Fibroblast of lung (primary cell): ENCODE measurements around the gene MANEAL. TPM values are rescaled to one million over a fixed set of nuclear protein-coding genes. Genes with fewer than 3 reads are reported as not detected.

Experiments used
- DNase-seq, 2 donors: peaks; one replicate each; pipeline versions ENCODE4 v3.0.0 to v3.0.0-alpha.2; 2010; ENCODE audit warnings: low read depth in 2 of 2
- H2AFZ ChIP-seq: 2 replicates; pipeline ENCODE4 v1.5.1; 2012; ENCODE audit warnings: low read length, control low read depth, inconsistent platforms
- H3K27ac ChIP-seq: 2 replicates; pipeline ENCODE4 v1.5.1; 2011; ENCODE audit warnings: low read length, control low read depth; ENCODE audit not compliant: insufficient read depth
- H3K27me3 ChIP-seq: 2 replicates; pipeline ENCODE4 v1.5.1; 2011; ENCODE audit warnings: mild to moderate bottlenecking, low read length; ENCODE audit not compliant: control insufficient read depth, insufficient read depth
- H3K36me3 ChIP-seq: 2 replicates; pipeline ENCODE4 v1.5.1; 2011; ENCODE audit warnings: low read length; ENCODE audit not compliant: control insufficient read depth, insufficient read depth
- H3K4me1 ChIP-seq: 2 replicates; pipeline ENCODE4 v1.5.1; 2011; ENCODE audit warnings: low read length; ENCODE audit not compliant: control insufficient read depth, insufficient read depth; ENCODE audit errors: extremely low read depth
- H3K4me2 ChIP-seq: 2 replicates; pipeline ENCODE4 v1.5.1; 2011; ENCODE audit warnings: low read length, control low read depth; ENCODE audit not compliant: insufficient read depth; ENCODE audit errors: extremely low read depth
- H3K4me3 ChIP-seq, 4 experiments: fragments of 200-600 bp in 1 of 4; sonication (generic) in 1 of 4; replicated peaks in 1 of 4; 2 replicates each; pipeline ENCODE4 v1.5.1; 2011 to 2016; ENCODE audit warnings: low read length in 4 of 4, low read depth in 3 of 4, mild to moderate bottlenecking in 3 of 4, control low read depth in 2 of 4, inconsistent platforms in 1 of 4, mixed read lengths in 1 of 4; ENCODE audit not compliant: insufficient read depth in 1 of 4; ENCODE audit errors: control extremely low read depth in 1 of 4
- H3K79me2 ChIP-seq: 2 replicates; pipeline ENCODE4 v1.5.1; 2012; ENCODE audit warnings: mild to moderate bottlenecking, low read length, inconsistent platforms; ENCODE audit not compliant: control insufficient read depth, insufficient read depth
- H3K9ac ChIP-seq: 2 replicates; pipeline ENCODE4 v1.5.1; 2011; ENCODE audit warnings: mild to moderate bottlenecking, low read length, control low read depth; ENCODE audit not compliant: insufficient read depth
- H3K9me3 ChIP-seq: 2 replicates; pipeline ENCODE4 v1.5.1; 2012; ENCODE audit warnings: low read depth, low read length; ENCODE audit not compliant: control insufficient read depth, insufficient read depth
- H4K20me1 ChIP-seq: 2 replicates; pipeline ENCODE4 v1.5.1; 2011; ENCODE audit warnings: low read length; ENCODE audit not compliant: control insufficient read depth, insufficient read depth; ENCODE audit errors: extremely low read depth
- CTCF ChIP-seq, 2 donors: IDR thresholded peaks in 1 of 2; conservative IDR thresholded peaks in 1 of 2; 1 replicate in 1 of 2; 2 replicates in 1 of 2; pipeline ENCODE4 v1.5.1; 2011 to 2012; ENCODE audit warnings: low read length in 2 of 2, control low read depth in 1 of 2, inconsistent platforms in 1 of 2, low read depth in 1 of 2, mild to moderate bottlenecking in 1 of 2
- EZH2 ChIP-seq: IDR thresholded peaks from 2 replicates; pipeline ENCODE4 v1.5.1; 2012; ENCODE audit warnings: low read length, control low read depth, mild to moderate bottlenecking; ENCODE audit errors: missing control alignments
- polyA plus RNA-seq, 2 donors: library from polyadenylated mRNA; depleted of rRNA in 1 of 2; stranded (reverse) in 1 of 2; unstranded in 1 of 2; fragments of >200 nt; gene quantifications; 2 replicates each; pipeline ENCODE4 v1.2.1, GENCODE V29; 2011 to 2012; ENCODE audit warnings: missing spikeins in 1 of 2
- total RNA-seq: library from RNA; depleted of rRNA; stranded (reverse); fragments of >200 nt; gene quantifications from 2 replicates; pipeline ENCODE4 v1.2.1, GENCODE V29; 2014

MANEAL gene
- total and polyA plus RNA-seq, 2 donors (not counting 1 experiment from before 2014, with no cell fraction given): 0.50 to 0.79 TPM

DNA sequence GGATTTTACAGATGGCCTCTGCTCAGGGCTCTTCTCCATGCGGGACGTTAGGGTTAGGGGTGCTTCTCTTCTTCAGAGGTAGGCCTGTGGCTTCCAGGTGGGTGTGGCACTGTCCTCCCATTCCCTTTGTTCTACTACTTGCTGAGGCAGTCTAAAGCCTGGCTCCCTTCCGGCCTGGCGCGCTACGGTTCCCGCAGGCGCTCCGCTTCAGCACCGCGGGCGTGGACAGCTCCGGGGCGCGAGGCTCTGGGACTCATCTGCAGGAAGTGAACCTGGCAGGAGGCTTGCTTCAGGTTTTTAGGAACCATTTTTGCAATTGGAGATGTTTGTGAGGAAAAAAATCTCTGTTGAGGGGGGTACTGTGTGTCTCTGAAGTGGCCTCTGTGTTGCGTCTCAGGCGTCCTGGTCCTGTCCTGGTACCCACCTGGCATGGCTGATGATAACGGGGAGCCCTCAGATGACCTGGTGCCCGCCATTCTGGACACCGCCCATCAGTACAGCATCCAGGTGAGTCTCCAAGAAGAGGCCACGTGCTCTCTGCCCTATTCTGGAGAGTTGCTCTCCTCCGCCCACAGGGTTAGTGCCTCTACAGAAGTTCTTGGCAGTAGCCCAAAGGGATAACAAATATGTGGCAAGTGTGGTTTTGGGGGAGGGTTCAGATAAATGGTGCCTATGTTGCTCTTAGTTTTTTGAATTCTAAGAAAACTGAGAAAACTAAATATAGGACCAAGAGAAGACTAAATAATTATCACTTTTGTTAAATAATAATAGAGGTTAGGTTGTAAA, 1.9 kb downstream of the MANEAL start:
- no peak overlapping the region for H2AFZ ChIP-seq
- H3K27ac ChIP-seq: no peak overlapping the region
- DNase-seq: peak; percentile 44 to 48

GRCh38 chr1:37797750-37798345, 4.2 kb downstream of the MANEAL start:
- Histone ChIP-seq H3K4me1 (no peaks in the 10 kb centered on the region), H3K4me2 (no peak overlapping the region), H4K20me1 (no peaks in the 10 kb centered on the region), H3K9ac (no peak overlapping the region), H3K27ac (no peak overlapping the region), H3K36me3 (no peaks in the 10 kb centered on the region), H3K4me3 (no peak overlapping the region), H3K27me3 (peaks cover 9% of the 10 kb centered on the region), H3K79me2 (no peaks in the 10 kb centered on the region), H3K9me3 (no peaks in the 10 kb centered on the region), H2AFZ (no peak overlapping the region)
- peak; percentile 38 to 77 for DNase-seq
- TF ChIP-seq CTCF (conservative IDR thresholded peaks at IDR 0.05 in 1 of 2, IDR thresholded peaks at IDR 0.05 in 1 of 2; ENCODE audit: low read depth in 1 of 2, low read length in 2 of 2): no peak
- no peak for TF ChIP-seq EZH2

More for the DNA sequence above, 1.9 kb downstream of the MANEAL start:
- Histone ChIP-seq H3K4me2 (no peak overlapping the region), H3K79me2 (no peaks in the 10 kb centered on the region), H3K9me3 (no peaks in the 10 kb centered on the region), H3K27me3 (peaks cover 11% of the 10 kb centered on the region), H3K36me3 (no peaks in the 10 kb centered on the region), H3K9ac (no peak overlapping the region), H3K4me3 (no peak overlapping the region), H3K4me1 (no peaks in the 10 kb centered on the region), H4K20me1 (no peaks in the 10 kb centered on the region)
- no peak for TF ChIP-seq CTCF (conservative IDR thresholded peaks at IDR 0.05 in 1 of 2, IDR thresholded peaks at IDR 0.05 in 1 of 2; ENCODE audit: low read depth in 1 of 2, low read length in 2 of 2)
- TF ChIP-seq EZH2: no peak

- Histone ChIP-seq H3K9me3 (no peaks in the 10 kb centered on the region), H3K27me3 (no peaks in the 10 kb centered on the region), H3K27ac (no peak overlapping the region), H3K79me2 (peaks cover 15% of the 10 kb centered on the region), H3K4me3 (no peak overlapping the region), H3K9ac (no peak overlapping the region), H2AFZ (no peak overlapping the region), H3K4me2 (no peak overlapping the region), H3K4me1 (peaks cover 4% of the 10 kb centered on the region), H4K20me1 (no peaks in the 10 kb centered on the region), H3K36me3 (peaks cover 17% of the 10 kb centered on the region)
- no peak for TF ChIP-seq CTCF (conservative IDR thresholded peaks at IDR 0.05 in 1 of 2, IDR thresholded peaks at IDR 0.05 in 1 of 2; ENCODE audit: low read depth in 1 of 2, low read length in 2 of 2)
- no peak for TF ChIP-seq EZH2
- DNase-seq: no peak
These were observed 8.8 kb downstream of the MANEAL start for GRCh38 chr1:37802439-37802838.
